Small intestine (tissue), 7 donors: ENCODE data around the gene MFSD2A. TPM values are rescaled to one million over a fixed set of nuclear protein-coding genes. Genes with fewer than 3 reads are reported as not detected.

Source experiments
- DNase-seq, 2 donors: peaks; one replicate each; pipeline versions ENCODE4 v3.0.0 to v3.0.0-alpha.2; 2013
- FAIRE-seq: peaks from 2 replicates; lab custom pipeline; 2012; peaks lifted over from hg19 to GRCh38; lab: Jason Lieb, UNC
- H3K27ac ChIP-seq, 3 donors: one replicate each; pipeline ENCODE4 v1.5.1; 2013; ENCODE audit warnings: low read length in 2 of 3, mild to moderate bottlenecking in 2 of 3, control low read depth in 1 of 3, inconsistent platforms in 1 of 3, low read depth in 1 of 3, moderate library complexity in 1 of 3
- H3K27me3 ChIP-seq, 3 donors: one replicate each; pipeline ENCODE4 v1.6.1; 2013; ENCODE audit warnings: low read length in 3 of 3, inconsistent platforms in 1 of 3; ENCODE audit not compliant: control insufficient read depth in 3 of 3, insufficient read depth in 3 of 3
- H3K36me3 ChIP-seq, 3 donors: one replicate each; pipeline ENCODE4 v1.6.1; 2013; ENCODE audit warnings: low read length in 3 of 3, inconsistent platforms in 1 of 3, low read depth in 1 of 3, mild to moderate bottlenecking in 1 of 3, moderate library complexity in 1 of 3; ENCODE audit not compliant: control insufficient read depth in 3 of 3, insufficient read depth in 2 of 3
- H3K4me1 ChIP-seq, 3 donors: one replicate each; pipeline ENCODE4 v1.6.1; 2013; ENCODE audit warnings: low read length in 2 of 3, inconsistent platforms in 1 of 3, low read depth in 1 of 3, mild to moderate bottlenecking in 1 of 3, moderate library complexity in 1 of 3; ENCODE audit not compliant: control insufficient read depth in 3 of 3, insufficient read depth in 2 of 3
- H3K4me3 ChIP-seq, 3 donors: one replicate each; pipeline ENCODE4 v1.5.1; 2013; ENCODE audit warnings: low read length in 3 of 3, control low read depth in 1 of 3, inconsistent platforms in 1 of 3, low read depth in 1 of 3, mild to moderate bottlenecking in 1 of 3, moderate library complexity in 1 of 3
- H3K9me3 ChIP-seq, 2 donors: one replicate each; pipeline ENCODE4 v1.6.1; 2013; ENCODE audit warnings: low read depth in 1 of 2, low read length in 1 of 2; ENCODE audit not compliant: control insufficient read depth in 2 of 2, insufficient read depth in 1 of 2
- WGBS, 3 donors: extraction: QIAGEN DNeasy Blood & Tissue Kit; methylation state at CpG; one replicate each; pipeline ENCODE4 v1.1.7; 2013; 5-methylcytosine and 5-hydroxymethylcytosine counted together
- polyA plus RNA-seq, 4 donors: library from polyadenylated mRNA; stranded (reverse) in 3 of 4; unstranded in 1 of 4; fragments of 200-250 nt in 3 of 4; fragments of 120-200 nt in 1 of 4; gene quantifications; one replicate each; pipeline versions ENCODE4 v1.2.1 to v1.2.3, GENCODE V29; 2013
- donor health status: healthy with polysubstance abuse.
- donor health status: control.
- donor health status: control.
- donor health status: Bipolar disorder and iron deficiency.
- donor health status: healthy.

Gene MFSD2A
- polyA plus RNA-seq, 4 donors: 14.3 to 57.5 (median 31.7) TPM

DNA sequence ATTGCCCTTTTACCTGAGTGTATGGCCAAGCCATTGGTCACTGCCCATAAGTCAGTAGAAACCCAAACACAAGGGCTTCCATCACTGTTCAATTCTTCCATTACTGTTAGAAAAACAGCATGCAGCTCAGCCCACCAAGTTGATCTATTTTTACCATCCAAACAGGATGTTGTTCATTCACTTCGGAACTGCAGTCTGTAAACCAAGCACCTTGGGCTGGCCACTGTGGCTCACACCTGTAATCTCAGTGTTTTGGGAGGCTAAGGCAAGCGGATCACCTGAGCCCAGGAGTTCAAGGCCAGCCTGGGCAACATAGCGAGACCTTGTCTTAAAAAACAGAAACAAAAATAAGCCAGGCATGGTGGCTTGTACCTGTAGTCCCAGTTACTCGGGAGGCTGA is 8.7 kb upstream of the MFSD2A start:
- Histone ChIP-seq H3K36me3 (no peaks in the 10 kb centered on the region), H3K27me3 (no peaks in the 10 kb centered on the region), H3K9me3 (peaks cover 0 to 11% of the 10 kb centered on the region in 2 donors), H3K4me3 (no peak overlapping the region), H3K27ac (peak overlapping the region in 1 of 3 donors; percentile 72), H3K4me1 (peaks cover 0 to 25% (median 2%) of the 10 kb centered on the region in 3 donors)
- WGBS, 3 donors: 80 to 91% (median 85%) methylated on average over 4 of the region's 4 CpGs
- no peak for FAIRE-seq
- no peak for DNase-seq

- Histone ChIP-seq H3K9me3 (peaks cover 0 to 11% of the 10 kb centered on the region in 2 donors), H3K4me1 (peaks cover 0 to 25% (median 2%) of the 10 kb centered on the region in 3 donors), H3K36me3 (no peaks in the 10 kb centered on the region), H3K27ac (peak overlapping the region in 1 of 3 donors; percentile 72), H3K4me3 (no peak overlapping the region), H3K27me3 (no peaks in the 10 kb centered on the region)
- peak; percentile 60 to 86 for DNase-seq
- 13 to 57% (median 39%) methylated on average over 4 of the region's 4 CpGs for WGBS, 3 donors
- no peak for FAIRE-seq
Measured at GRCh38 chr1:39947260-39947659, 7.7 kb upstream of the MFSD2A start.

- no peaks in the 10 kb centered on the region for H3K36me3 ChIP-seq
- no peaks in the 10 kb centered on the region for H3K27me3 ChIP-seq
- FAIRE-seq: no peak
Measured at GRCh38 chr1:39949891-39950290, 5.1 kb upstream of the MFSD2A start.

GRCh38 chr1:39951926-39952325 is 3.0 kb upstream of the MFSD2A start:
- Histone ChIP-seq H3K4me3 (no peak overlapping the region), H3K36me3 (peaks cover 0 to under 1% (median 0%) of the 10 kb centered on the region in 3 donors), H3K27ac (no peak overlapping the region), H3K4me1 (peaks cover 0 to 24% (median 7%) of the 10 kb centered on the region in 3 donors), H3K9me3 (peaks cover 0 to 11% of the 10 kb centered on the region in 2 donors), H3K27me3 (no peaks in the 10 kb centered on the region)
- DNase-seq (no peak), FAIRE-seq (no peak)
- 50 to 74% (median 67%) methylated on average over 3 of the region's 3 CpGs for WGBS, 3 donors

More at GRCh38 chr1:39949891-39950290, 5.1 kb upstream of the MFSD2A start:
- Histone ChIP-seq H3K9me3 (peaks cover 0 to 11% of the 10 kb centered on the region in 2 donors), H3K4me3 (no peak overlapping the region), H3K4me1 (peaks cover 0 to 29% (median 7%) of the 10 kb centered on the region in 3 donors), H3K27ac (no peak overlapping the region)
- WGBS, 3 donors: 91 to 93% (median 92%) methylated on average over 2 of the region's 2 CpGs
- no peak for DNase-seq

DNA sequence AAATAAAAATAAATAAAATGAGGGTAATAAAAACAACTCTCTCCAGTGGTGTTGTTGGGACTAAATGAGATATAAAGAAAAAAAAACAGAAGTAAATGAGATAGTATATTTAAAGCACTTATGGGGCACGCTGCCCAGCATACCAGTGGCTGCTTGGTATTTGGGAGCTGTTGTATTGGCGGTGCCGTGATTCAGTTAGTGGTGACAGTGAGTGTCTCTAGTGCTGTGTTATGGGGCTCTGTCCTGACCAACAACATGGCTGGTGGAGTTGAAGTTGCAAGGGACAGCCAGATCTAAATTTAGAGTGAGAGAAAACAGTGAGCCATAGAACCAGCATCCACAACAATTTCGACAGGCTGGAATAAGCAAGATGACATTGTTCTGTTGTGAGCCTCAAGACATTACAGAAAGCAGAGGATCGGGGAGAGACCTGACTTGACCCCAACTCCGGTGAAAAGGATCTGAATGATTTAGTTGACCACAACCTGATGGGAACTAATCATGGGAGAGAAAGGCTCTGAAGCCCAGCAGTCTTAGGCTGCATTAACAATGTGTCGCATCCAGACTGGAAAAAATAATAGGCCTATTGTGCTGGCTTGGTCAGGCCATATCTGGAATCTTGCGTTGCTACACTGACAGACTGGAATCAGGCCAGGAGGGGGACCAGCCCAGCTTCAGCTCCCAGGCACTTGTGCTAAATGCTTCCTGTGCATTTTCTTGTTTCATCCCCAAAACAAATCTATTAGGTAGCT is 2.4 kb upstream of the MFSD2A start:
- Histone ChIP-seq H3K36me3 (peaks cover 0 to 6% (median 0%) of the 10 kb centered on the region in 3 donors), H3K27ac (no peak overlapping the region), H3K4me1 (peaks cover 0 to 21% (median 7%) of the 10 kb centered on the region in 3 donors), H3K27me3 (no peaks in the 10 kb centered on the region), H3K4me3 (no peak overlapping the region), H3K9me3 (peaks cover 0 to 11% of the 10 kb centered on the region in 2 donors)
- WGBS, 3 donors: 56 to 74% (median 68%) methylated on average over 8 of the region's 8 CpGs
- FAIRE-seq: no peak
- DNase-seq: peak in 1 of 2 donors; percentile 27

DNA sequence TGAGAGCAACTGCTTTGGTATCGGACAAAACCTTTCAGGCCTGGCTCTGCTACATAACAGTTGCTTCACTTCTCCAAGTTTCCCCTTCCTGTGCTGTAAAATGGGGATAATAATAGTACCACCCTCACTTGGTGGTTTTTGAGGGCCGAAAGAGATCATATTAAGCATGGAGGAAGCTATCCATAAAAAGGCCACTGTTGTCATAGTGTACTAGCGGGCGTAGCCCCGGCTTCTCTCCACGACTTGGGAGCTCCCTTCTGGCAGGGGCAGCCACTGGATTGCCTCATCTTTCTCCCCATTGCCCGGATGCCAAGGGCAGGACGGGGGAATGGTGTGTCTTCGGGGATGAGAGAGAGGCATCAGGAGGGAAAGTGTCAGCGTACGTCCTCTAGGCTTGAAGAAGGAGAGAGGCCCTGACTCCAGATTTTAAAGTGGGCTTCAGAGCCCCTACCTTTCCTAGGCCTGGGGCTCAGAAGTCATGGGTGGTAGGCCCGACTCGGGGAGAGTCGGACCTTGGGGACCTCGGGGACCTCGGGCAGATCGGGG is 548 bp upstream of the MFSD2A start:
- Histone ChIP-seq H3K27ac (peak overlapping the region in 1 of 3 donors; percentile 51), H3K27me3 (no peaks in the 10 kb centered on the region), H3K4me3 (peak overlapping the region in 2 of 3 donors; percentile 79 to 81), H3K9me3 (peaks cover 0 to 11% of the 10 kb centered on the region in 2 donors), H3K4me1 (peaks cover 0 to 16% (median 5%) of the 10 kb centered on the region in 3 donors), H3K36me3 (peaks cover 0 to 20% (median 7%) of the 10 kb centered on the region in 3 donors)
- FAIRE-seq: no peak
- WGBS, 3 donors: 53 to 55% (median 54%) methylated on average over 17 of the region's 17 CpGs
- DNase-seq: no peak

DNA sequence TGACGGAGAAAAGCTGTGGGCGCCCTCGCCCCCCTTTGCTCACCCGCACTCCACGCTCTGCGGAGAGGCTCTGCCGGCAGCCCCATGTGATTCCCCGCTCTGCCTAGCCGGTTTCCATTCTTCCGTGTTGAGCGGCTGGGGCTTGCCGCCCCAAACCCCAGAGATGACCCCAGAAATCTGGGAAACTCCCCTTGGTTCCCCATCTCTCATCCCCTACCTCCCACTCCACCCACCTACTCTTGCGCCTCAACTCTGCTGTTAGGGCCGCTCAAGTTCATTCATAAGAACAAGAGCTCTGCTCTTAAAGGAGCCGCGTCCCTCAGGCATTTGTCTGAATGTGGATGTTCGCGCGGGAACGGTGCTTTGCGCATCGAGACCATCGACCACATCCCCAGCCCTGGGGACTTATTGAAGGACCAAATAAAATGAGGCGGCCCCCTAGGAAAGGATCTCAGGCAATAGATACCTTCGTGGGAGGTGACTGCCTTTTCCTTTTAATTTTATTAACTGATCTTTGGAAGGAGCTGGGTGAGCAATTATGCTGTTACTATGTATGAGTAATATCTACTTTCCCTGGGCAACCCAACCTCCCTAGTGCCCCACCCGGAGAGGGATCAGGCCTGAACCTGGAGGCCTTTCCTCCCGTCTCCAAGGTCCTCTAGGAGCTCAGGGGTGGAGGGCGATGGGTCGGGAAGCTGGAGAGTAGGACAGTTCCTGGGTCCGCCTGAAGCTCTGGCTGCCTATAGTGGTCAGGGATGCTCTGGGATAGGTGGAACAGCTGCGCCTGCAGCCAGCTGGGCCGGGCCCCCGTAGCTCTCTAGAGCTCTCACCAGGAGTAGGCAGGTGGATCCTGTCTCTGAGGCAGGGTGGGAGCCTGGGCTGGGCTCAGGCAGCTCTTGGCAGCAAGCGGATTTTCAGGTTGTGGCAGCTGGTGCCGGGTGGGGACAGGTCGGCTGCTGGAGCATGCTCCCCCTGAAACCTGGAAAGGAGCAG is 898 bp downstream of the MFSD2A start:
- peak; percentile 83 to 87 for DNase-seq
- FAIRE-seq: no peak

More for the DNA sequence above, 898 bp downstream of the MFSD2A start:
- 4 to 9% (median 6%) methylated on average over 32 to 36 of the region's 36 CpGs for WGBS, 3 donors
- Histone ChIP-seq H3K9me3 (peaks cover 0 to 2% of the 10 kb centered on the region in 2 donors), H3K27ac (peak overlapping the region; percentile 35 to 95 (median 83)), H3K27me3 (no peaks in the 10 kb centered on the region), H3K4me1 (peaks cover 0 to 16% (median 5%) of the 10 kb centered on the region in 3 donors), H3K4me3 (peak overlapping the region; percentile 62 to 81 (median 79)), H3K36me3 (peaks cover 0 to 34% (median 10%) of the 10 kb centered on the region in 3 donors)
